ENCODE data around the gene FMNL2.

The FMNL2 gene

GRCh38 chr2:152549423-152549822, 214.4 kb downstream of the FMNL2 start:
- H4K20me1 ChIP-seq (ENCODE audit: insufficient read depth, low read length): no peaks in the 10 kb centered on the region
- TF ChIP-seq CTCF (IDR thresholded peaks at IDR 0.05; ENCODE audit: low read length): no peak
- no peak for TF ChIP-seq EZH2 (optimal IDR thresholded peaks at IDR 0.05; ENCODE audit: low read depth, low read length)
- no peak for TF ChIP-seq EZH2phosphoT487 (IDR thresholded peaks at IDR 0.05; ENCODE audit: low read length)
- H3K79me2 ChIP-seq (ENCODE audit: low read length): no peaks in the 10 kb centered on the region
- H3K9ac ChIP-seq (ENCODE audit: low read length): no peak overlapping the region
- no peak overlapping the region for H3K4me2 ChIP-seq (ENCODE audit: low read depth, low read length)
- no peak overlapping the region for H2AFZ ChIP-seq (ENCODE audit: low read length)
- no peaks in the 10 kb centered on the region for H3K27me3 ChIP-seq (replicated peaks; ENCODE audit: insufficient read depth, low read length)
- H3K27ac ChIP-seq (ENCODE audit: low read length): no peak overlapping the region
- no peaks in the 10 kb centered on the region for H3K36me3 ChIP-seq (replicated peaks; ENCODE audit: insufficient read depth, low read length)
- no peaks in the 10 kb centered on the region for H3K4me1 ChIP-seq (ENCODE audit: low read length)
- no peaks in the 10 kb centered on the region for H3F3A ChIP-seq (ENCODE audit: insufficient read depth, low read length)
- no peak for DNase-seq
- H3K9me2 ChIP-seq (replicated peaks; ENCODE audit: insufficient read depth, low read length): no peaks in the 10 kb centered on the region
- H3K4me3 ChIP-seq (ENCODE audit: low read length): no peak overlapping the region
- H3K9me3 ChIP-seq (replicated peaks; ENCODE audit: insufficient read depth, low read length): no peaks in the 10 kb centered on the region

- Histone ChIP-seq H3K9ac (ENCODE audit: low read length) (no peak overlapping the region), H4K20me1 (ENCODE audit: insufficient read depth, low read length) (no peaks in the 10 kb centered on the region), H3K4me3 (ENCODE audit: low read length) (no peak overlapping the region), H3F3A (ENCODE audit: insufficient read depth, low read length) (no peaks in the 10 kb centered on the region), H2AFZ (ENCODE audit: low read length) (no peak overlapping the region), H3K79me2 (ENCODE audit: low read length) (no peaks in the 10 kb centered on the region), H3K9me2 (replicated peaks; ENCODE audit: insufficient read depth, low read length) (no peaks in the 10 kb centered on the region), H3K4me2 (ENCODE audit: low read depth, low read length) (no peak overlapping the region), H3K4me1 (ENCODE audit: low read length) (no peaks in the 10 kb centered on the region), H3K36me3 (replicated peaks; ENCODE audit: insufficient read depth, low read length) (no peaks in the 10 kb centered on the region), H3K27me3 (replicated peaks; ENCODE audit: insufficient read depth, low read length) (no peaks in the 10 kb centered on the region), H3K27ac (ENCODE audit: low read length) (no peak overlapping the region), H3K9me3 (replicated peaks; ENCODE audit: insufficient read depth, low read length) (no peaks in the 10 kb centered on the region)
- TF ChIP-seq CTCF (IDR thresholded peaks at IDR 0.05; ENCODE audit: low read length): no peak
- no peak for TF ChIP-seq EZH2phosphoT487 (IDR thresholded peaks at IDR 0.05; ENCODE audit: low read length)
- DNase-seq: no peak
These were observed 215.4 kb downstream of the FMNL2 start for GRCh38 chr2:152550386-152550785.

- TF ChIP-seq EZH2phosphoT487 (IDR thresholded peaks at IDR 0.05; ENCODE audit: low read length): no peak
- TF ChIP-seq EZH2 (optimal IDR thresholded peaks at IDR 0.05; ENCODE audit: low read depth, low read length): no peak
- no peak for TF ChIP-seq CTCF (IDR thresholded peaks at IDR 0.05; ENCODE audit: low read length)
These were observed 217.9 kb downstream of the FMNL2 start for GRCh38 chr2:152552888-152553287.

More at GRCh38 chr2:152552888-152553287, 217.9 kb downstream of the FMNL2 start:
- H3K4me3 ChIP-seq (ENCODE audit: low read length): no peak overlapping the region
- H3K4me1 ChIP-seq (ENCODE audit: low read length): 0 out of 2 replicates have a peak, but pooled peaks cover 3% of the 10 kb centered on the region
- H3K27ac ChIP-seq (ENCODE audit: low read length): no peak overlapping the region
- H3K9ac ChIP-seq (ENCODE audit: low read length): no peak overlapping the region
- H3F3A ChIP-seq (ENCODE audit: insufficient read depth, low read length): no peaks in the 10 kb centered on the region
- H3K36me3 ChIP-seq (replicated peaks; ENCODE audit: insufficient read depth, low read length): no peaks in the 10 kb centered on the region
- DNase-seq: no peak
- no peaks in the 10 kb centered on the region for H3K9me2 ChIP-seq (replicated peaks; ENCODE audit: insufficient read depth, low read length)
- H4K20me1 ChIP-seq (ENCODE audit: insufficient read depth, low read length): no peaks in the 10 kb centered on the region
- H3K27me3 ChIP-seq (replicated peaks; ENCODE audit: insufficient read depth, low read length): no peaks in the 10 kb centered on the region
- no peak overlapping the region for H2AFZ ChIP-seq (ENCODE audit: low read length)
- no peak overlapping the region for H3K4me2 ChIP-seq (ENCODE audit: low read depth, low read length)
- no peaks in the 10 kb centered on the region for H3K79me2 ChIP-seq (ENCODE audit: low read length)
- H3K9me3 ChIP-seq (replicated peaks; ENCODE audit: insufficient read depth, low read length): no peaks in the 10 kb centered on the region

Measured in MM.1S (cell line).